Measurements from ENCODE around the gene PLCB2. TPM values are rescaled to one million over a fixed set of nuclear protein-coding genes. Genes with fewer than 3 reads are reported as not detected.

The PLCB2 gene
- total RNA-seq, 1 experiment from 2014 or later, result 0.92 TPM

DNA sequence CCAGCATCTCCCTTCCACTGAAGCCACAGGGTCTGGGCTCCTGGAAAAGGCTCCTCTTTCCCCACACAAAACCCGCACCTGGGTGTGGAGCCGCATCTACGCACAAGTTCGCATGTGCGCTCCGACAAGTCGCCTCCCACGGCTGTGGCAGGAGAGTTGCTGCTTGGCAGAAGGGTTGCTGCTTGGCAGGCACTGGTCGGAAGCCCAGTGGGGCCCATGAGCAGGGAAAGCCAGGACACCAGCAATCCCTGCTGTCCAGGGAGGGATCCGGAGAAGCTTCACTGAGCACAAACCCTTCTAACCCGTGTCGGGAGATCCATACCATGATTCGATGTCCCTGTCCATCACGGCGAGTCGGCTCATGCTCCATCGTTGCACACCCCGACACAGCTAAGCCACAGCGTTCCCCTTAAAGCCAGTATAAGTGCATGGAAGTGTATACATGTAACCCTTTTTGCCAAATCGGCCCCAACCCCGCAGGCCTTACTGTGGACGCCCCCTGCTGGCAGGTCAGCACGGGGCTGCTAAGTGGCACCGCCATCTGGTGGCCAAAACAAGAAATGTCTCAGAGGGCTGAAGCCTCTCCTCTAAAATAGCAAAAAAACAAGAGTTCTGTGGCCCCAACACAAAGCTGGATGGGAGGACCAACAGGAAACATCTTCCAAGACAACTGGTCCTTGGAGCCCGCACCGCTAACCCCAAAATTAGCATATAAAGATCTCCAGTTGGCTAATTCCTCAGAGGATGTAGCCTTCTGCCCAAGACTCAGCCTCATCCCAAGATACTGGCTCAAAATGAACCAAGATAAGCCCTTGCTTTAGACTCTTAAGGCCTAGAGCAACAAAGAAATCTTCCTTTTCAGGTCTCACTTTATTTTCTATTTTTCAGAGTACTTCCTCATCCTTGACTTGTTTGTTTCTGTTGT is 33.1 kb downstream of the PLCB2 start:
- Histone ChIP-seq H3K4me2 (no peak overlapping the region), H4K20me1 (ENCODE audit: insufficient read depth) (no peaks in the 10 kb centered on the region), H3K4me1 (replicated peaks; ENCODE audit: insufficient read depth) (no peaks in the 10 kb centered on the region), H3K27ac (no peak overlapping the region), H3F3A (ENCODE audit: insufficient read depth, low read depth) (no peaks in the 10 kb centered on the region), H3K36me3 (ENCODE audit: low read depth) (no peaks in the 10 kb centered on the region), H3K9me2 (ENCODE audit: insufficient read depth) (no peaks in the 10 kb centered on the region), H3K27me3 (ENCODE audit: insufficient read depth, low read depth) (no peaks in the 10 kb centered on the region), H3K9me3 (ENCODE audit: insufficient read depth, low read depth) (no peaks in the 10 kb centered on the region), H2AFZ (no peak overlapping the region), H3K79me2 (ENCODE audit: low read depth) (no peaks in the 10 kb centered on the region), H3K4me3 (no peak overlapping the region)
- CTCF ChIA-PET, result interaction anchor here (0.5 to 4.6 kb wide), 9 partner anchors 16 to 222 kb away, joined by 3 to 83 read pairs (median 5); partner anchors contain the start of genes CCDC9B and PAK6
- intact Hi-C loops (cut with micrococcal nuclease; ENCODE audit: unreplicated experiment), result loop anchor here (1.0 to 5.0 kb wide), 4 partner anchors 57 to 618 kb away; partner anchors contain the start of gene VPS18
- DNase-seq, result peak; percentile 55 to 83
- TF ChIP-seq, protein P1, sequence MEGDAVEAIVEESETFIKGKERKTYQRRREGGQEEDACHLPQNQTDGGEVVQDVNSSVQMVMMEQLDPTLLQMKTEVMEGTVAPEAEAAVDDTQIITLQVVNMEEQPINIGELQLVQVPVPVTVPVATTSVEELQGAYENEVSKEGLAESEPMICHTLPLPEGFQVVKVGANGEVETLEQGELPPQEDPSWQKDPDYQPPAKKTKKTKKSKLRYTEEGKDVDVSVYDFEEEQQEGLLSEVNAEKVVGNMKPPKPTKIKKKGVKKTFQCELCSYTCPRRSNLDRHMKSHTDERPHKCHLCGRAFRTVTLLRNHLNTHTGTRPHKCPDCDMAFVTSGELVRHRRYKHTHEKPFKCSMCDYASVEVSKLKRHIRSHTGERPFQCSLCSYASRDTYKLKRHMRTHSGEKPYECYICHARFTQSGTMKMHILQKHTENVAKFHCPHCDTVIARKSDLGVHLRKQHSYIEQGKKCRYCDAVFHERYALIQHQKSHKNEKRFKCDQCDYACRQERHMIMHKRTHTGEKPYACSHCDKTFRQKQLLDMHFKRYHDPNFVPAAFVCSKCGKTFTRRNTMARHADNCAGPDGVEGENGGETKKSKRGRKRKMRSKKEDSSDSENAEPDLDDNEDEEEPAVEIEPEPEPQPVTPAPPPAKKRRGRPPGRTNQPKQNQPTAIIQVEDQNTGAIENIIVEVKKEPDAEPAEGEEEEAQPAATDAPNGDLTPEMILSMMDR (conservative IDR thresholded peaks at IDR 0.05), result peak; percentile 99
- no peak for TF ChIP-seq EZH2 (IDR thresholded peaks at IDR 0.05; ENCODE audit: low read depth)
- BruUV-seq (replicated peaks), result no TSS peak
- POLR2A ChIA-PET (ENCODE audit: unreplicated experiment), result no interaction called here

DNA sequence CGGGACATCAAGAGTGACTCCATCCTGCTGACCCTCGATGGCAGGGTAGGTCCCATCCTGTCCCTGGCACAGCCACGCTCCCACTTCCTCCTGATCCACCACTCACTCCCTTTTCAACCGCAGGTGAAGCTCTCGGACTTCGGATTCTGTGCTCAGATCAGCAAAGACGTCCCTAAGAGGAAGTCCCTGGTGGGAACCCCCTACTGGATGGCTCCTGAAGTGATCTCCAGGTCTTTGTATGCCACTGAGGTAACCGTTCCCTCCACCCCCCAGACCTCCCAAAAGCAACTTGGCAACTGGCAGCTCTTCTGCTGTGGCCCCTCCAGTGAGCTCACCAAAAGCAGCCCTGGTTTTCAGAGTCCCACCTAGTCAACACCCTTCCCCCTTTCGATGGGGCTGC is 34.3 kb downstream of the PLCB2 start:
- Histone ChIP-seq H3K36me3 (ENCODE audit: low read depth) (no peaks in the 10 kb centered on the region), H3K79me2 (ENCODE audit: low read depth) (no peaks in the 10 kb centered on the region), H3K4me2 (no peak overlapping the region), H3K9me3 (ENCODE audit: insufficient read depth, low read depth) (no peaks in the 10 kb centered on the region), H3K27ac (no peak overlapping the region), H3K9me2 (ENCODE audit: insufficient read depth) (no peaks in the 10 kb centered on the region), H4K20me1 (ENCODE audit: insufficient read depth) (no peaks in the 10 kb centered on the region), H3K4me1 (replicated peaks; ENCODE audit: insufficient read depth) (no peaks in the 10 kb centered on the region), H3F3A (ENCODE audit: insufficient read depth, low read depth) (no peaks in the 10 kb centered on the region), H2AFZ (no peak overlapping the region), H3K4me3 (no peak overlapping the region), H3K27me3 (ENCODE audit: insufficient read depth, low read depth) (no peaks in the 10 kb centered on the region)
- intact Hi-C loops (cut with micrococcal nuclease; ENCODE audit: unreplicated experiment), result no loop called here
- no TSS peak for BruUV-seq (replicated peaks)
- ChIA-PET POLR2A (ENCODE audit: unreplicated experiment) (no interaction called here), CTCF (interaction anchor here (0.6 to 4.6 kb wide), 5 partner anchors 28 to 1116 kb away, joined by 5 to 83 read pairs (median 11); partner anchors contain the start of gene PAK6)
- TF ChIP-seq EZH2 (IDR thresholded peaks at IDR 0.05; ENCODE audit: low read depth), result no peak
- TF ChIP-seq, protein P1 (conservative IDR thresholded peaks at IDR 0.05), result no peak
- no peak for DNase-seq

DNA sequence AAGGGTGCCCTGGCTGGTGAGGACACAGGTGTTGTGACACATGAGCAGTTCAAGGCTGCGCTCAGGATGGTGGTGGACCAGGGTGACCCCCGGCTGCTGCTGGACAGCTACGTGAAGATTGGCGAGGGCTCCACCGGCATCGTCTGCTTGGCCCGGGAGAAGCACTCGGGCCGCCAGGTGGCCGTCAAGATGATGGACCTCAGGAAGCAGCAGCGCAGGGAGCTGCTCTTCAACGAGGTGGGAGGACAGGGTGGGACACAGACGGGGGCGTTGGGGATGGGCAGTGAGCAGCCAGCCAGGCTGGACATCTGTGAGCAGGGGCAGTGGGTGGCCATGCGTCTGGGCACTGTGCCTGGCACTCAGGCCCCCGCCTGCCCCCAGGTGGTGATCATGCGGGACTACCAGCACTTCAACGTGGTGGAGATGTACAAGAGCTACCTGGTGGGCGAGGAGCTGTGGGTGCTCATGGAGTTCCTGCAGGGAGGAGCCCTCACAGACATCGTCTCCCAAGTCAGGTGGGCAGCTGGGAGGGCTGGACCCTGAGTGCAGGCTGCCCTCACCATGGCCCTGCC is 35.2 kb downstream of the PLCB2 start:
- BruUV-seq (replicated peaks), result no TSS peak
- Histone ChIP-seq H3K79me2 (ENCODE audit: low read depth) (no peaks in the 10 kb centered on the region), H3K9me2 (ENCODE audit: insufficient read depth) (no peaks in the 10 kb centered on the region), H2AFZ (no peak overlapping the region), H3K4me1 (replicated peaks; ENCODE audit: insufficient read depth) (peaks cover 3% of the 10 kb centered on the region), H3K4me2 (no peak overlapping the region), H3K36me3 (ENCODE audit: low read depth) (no peaks in the 10 kb centered on the region), H3K4me3 (no peak overlapping the region), H3F3A (ENCODE audit: insufficient read depth, low read depth) (no peaks in the 10 kb centered on the region), H3K27ac (no peak overlapping the region), H4K20me1 (ENCODE audit: insufficient read depth) (no peaks in the 10 kb centered on the region), H3K9me3 (ENCODE audit: insufficient read depth, low read depth) (no peaks in the 10 kb centered on the region), H3K27me3 (ENCODE audit: insufficient read depth, low read depth) (no peaks in the 10 kb centered on the region)
- POLR2A ChIA-PET (ENCODE audit: unreplicated experiment), result interaction anchor here (0.5 kb wide), 1 partner anchor 30 kb away, joined by 3 read pairs; no protein-coding TSS in a partner anchor
- CTCF ChIA-PET, result interaction anchor here (0.7 to 4.6 kb wide), 5 partner anchors 27 to 134 kb away, joined by 3 to 83 read pairs (median 6); partner anchors contain the start of gene PAK6
- DNase-seq, result peak in 1 of 2 experiments; percentile 48
- TF ChIP-seq EZH2 (IDR thresholded peaks at IDR 0.05; ENCODE audit: low read depth), result no peak
- TF ChIP-seq, protein P1 (conservative IDR thresholded peaks at IDR 0.05), result peak; percentile 29; the same call in 1 of the 2 replicates
- intact Hi-C loops (cut with micrococcal nuclease; ENCODE audit: unreplicated experiment), result no loop called here
